ENCODE data around the gene WDR4.

GRCh38 chr21:42820616-42821465 is 58.5 kb downstream of the WDR4 start:
- TF ChIP-seq CTCF (conservative IDR thresholded peaks at IDR 0.05; ENCODE audit: low read depth, low read length): no peak
- TF ChIP-seq EZH2 (IDR thresholded peaks at IDR 0.05; ENCODE audit: borderline replicate concordance, low read depth, low read length, poor library complexity, severe bottlenecking): no peak
